PC-3 (cell line): Measurements from ENCODE around the gene WNT7A. TPM values are rescaled to one million over a fixed set of nuclear protein-coding genes. Genes with fewer than 3 reads are reported as not detected.

Experiments used
- ATAC-seq: fragments of 200-7000 bp; cut with Tn5 transposase; 2 replicates; pipeline ENCODE4 v1.9.1; 2020; ENCODE audit warnings: mild to moderate bottlenecking, moderate library complexity
- BruUV-seq: library from RNA; stranded (reverse); fragments of 400-500 nt; replicated peaks from 2 replicates; lab custom pipeline; 2021; lab: Mats Ljungman, UMichigan
- CTCF ChIA-PET: fragments of 300-600 bp; sonication (Branson Sonifier 250); formaldehyde crosslinking; loops from one replicate; lab custom pipeline; 2022; ENCODE audit warnings: antibody characterized with exemption; lab: Charles Lee
- POLR2A ChIA-PET: fragments of 300-600 bp; sonication (Branson Sonifier 250); formaldehyde crosslinking; loops from one replicate; lab custom pipeline; 2022; ENCODE audit warnings: antibody characterized with exemption; ENCODE audit not compliant: unreplicated experiment; lab: Charles Lee
- DNase-seq: peaks from one replicate; pipeline ENCODE4 v3.0.0-alpha.2; 2015
- H2AFZ ChIP-seq: fragments of 300-600 bp; sonication (generic); 2 replicates; pipeline ENCODE4 v1.6.0; 2016; ENCODE audit warnings: antibody characterized with exemption, low read length
- H3F3A ChIP-seq: fragments of 300-600 bp; sonication (generic); one replicate; pipeline ENCODE4 v1.6.0; 2017; ENCODE audit warnings: antibody characterized with exemption, low read length, control low read depth, mild to moderate bottlenecking; ENCODE audit not compliant: unreplicated experiment
- H3K27ac ChIP-seq: fragments of 300-600 bp; sonication (generic); 2 replicates; pipeline ENCODE4 v1.5.1; 2016; ENCODE audit warnings: mild to moderate bottlenecking, low read length
- H3K27me3 ChIP-seq: fragments of 300-600 bp; sonication (generic); 2 replicates; pipeline ENCODE4 v1.6.1; 2016; ENCODE audit warnings: low read length, mixed read lengths
- H3K36me3 ChIP-seq: fragments of 300-600 bp; sonication (generic); 2 replicates; pipeline ENCODE4 v1.6.1; 2016; ENCODE audit warnings: low read depth, mixed run types, low read length, mixed read lengths
- H3K4me1 ChIP-seq: fragments of 300-600 bp; sonication (generic); 2 replicates; pipeline ENCODE4 v1.5.1; 2016; ENCODE audit warnings: low read length; ENCODE audit not compliant: insufficient read depth
- H3K4me2 ChIP-seq: fragments of 300-600 bp; sonication (generic); 2 replicates; pipeline ENCODE4 v1.6.0; 2016; ENCODE audit warnings: low read length
- H3K4me3 ChIP-seq: fragments of 300-600 bp; sonication (generic); 2 replicates; pipeline ENCODE4 v1.5.1; 2016; ENCODE audit warnings: mild to moderate bottlenecking, low read length, mixed read lengths
- H3K79me2 ChIP-seq: fragments of 300-600 bp; sonication (generic); 2 replicates; pipeline ENCODE4 v1.6.1; 2017; ENCODE audit warnings: low read length, mixed read lengths
- H3K9ac ChIP-seq: fragments of 300-600 bp; sonication (generic); 2 replicates; pipeline ENCODE4 v1.6.0; 2016; ENCODE audit warnings: mild to moderate bottlenecking, low read length
- H3K9me2 ChIP-seq: fragments of 300-600 bp; sonication (generic); replicated peaks from 2 replicates; pipeline ENCODE4 v1.6.1; 2016; ENCODE audit warnings: mixed run types, low read length, mixed read lengths
- H3K9me3 ChIP-seq: fragments of 300-600 bp; sonication (generic); 2 replicates; pipeline ENCODE4 v1.6.1; 2016; ENCODE audit warnings: low read length, mixed read lengths
- H4K20me1 ChIP-seq: fragments of 300-600 bp; sonication (generic); 2 replicates; pipeline ENCODE4 v1.6.1; 2016; ENCODE audit warnings: low read length, mixed read lengths
- CTCF ChIP-seq: fragments of 300-600 bp; sonication (generic); conservative IDR thresholded peaks from 2 replicates; pipeline ENCODE4 v1.5.1; 2017; ENCODE audit warnings: antibody characterized with exemption, low read depth, mild to moderate bottlenecking, low read length
- EZH2 ChIP-seq: fragments of 300-600 bp; sonication (generic); IDR thresholded peaks from one replicate; pipeline ENCODE4 v1.6.1; 2017; ENCODE audit warnings: antibody characterized with exemption, mild to moderate bottlenecking, low read length; ENCODE audit not compliant: unreplicated experiment
- EZH2phosphoT487 ChIP-seq: fragments of 300-600 bp; sonication (generic); IDR thresholded peaks from 2 replicates; pipeline ENCODE4 v1.6.1; 2018; ENCODE audit warnings: mild to moderate bottlenecking, antibody characterized with exemption, low read length, borderline replicate concordance
- intact Hi-C: fragments of 100-400 bp; cut with micrococcal nuclease; formaldehyde crosslinking; loops from 2 replicates; pipeline ENCODE4 v1.9.0; 2023
- total RNA-seq: library from RNA; depleted of rRNA; stranded (reverse); fragments of >200 nt; gene quantifications from 2 replicates; pipeline ENCODE4 v1.2.3, GENCODE V29; 2014

WNT7A gene
- total RNA-seq, 1 experiment from 2014 or later, result 16.2 TPM

GRCh38 chr3:13844911-13845310 lies 35.0 kb downstream of the WNT7A start:
- no peak overlapping the region for H3K4me2 ChIP-seq
- DNase-seq (no peak), ATAC-seq (no peak)
- H2AFZ ChIP-seq, result no peak overlapping the region
- intact Hi-C loops, result loop anchor here (5.0 kb wide), 1 partner anchor 32 kb away; no protein-coding TSS in a partner anchor
- peaks cover 10% of the 10 kb centered on the region for H3F3A ChIP-seq
- no peaks in the 10 kb centered on the region for H3K9me3 ChIP-seq
- CTCF ChIA-PET, result no interaction called here
- no peaks in the 10 kb centered on the region for H3K9me2 ChIP-seq
- no peak for TF ChIP-seq EZH2phosphoT487
- no peak for TF ChIP-seq CTCF
- no peak for TF ChIP-seq EZH2
- H3K36me3 ChIP-seq, result peaks cover 8% of the 10 kb centered on the region; the same call in 1 of the 2 replicates
- H3K9ac ChIP-seq, result no peak overlapping the region
- peaks cover 35% of the 10 kb centered on the region for H3K4me1 ChIP-seq
- H3K4me3 ChIP-seq, result no peak overlapping the region
- H3K27me3 ChIP-seq, result no peaks in the 10 kb centered on the region
- H3K27ac ChIP-seq, result no peak overlapping the region
- POLR2A ChIA-PET, result no interaction called here
- no TSS peak for BruUV-seq
- H4K20me1 ChIP-seq, result no peaks in the 10 kb centered on the region
- peaks cover 46% of the 10 kb centered on the region for H3K79me2 ChIP-seq

- ATAC-seq (no peak), DNase-seq (no peak)
- Histone ChIP-seq H3F3A (peaks cover 10% of the 10 kb centered on the region), H3K4me1 (peaks cover 35% of the 10 kb centered on the region), H3K79me2 (peaks cover 47% of the 10 kb centered on the region), H3K9me2 (no peaks in the 10 kb centered on the region), H3K9me3 (no peaks in the 10 kb centered on the region), H3K36me3 (peaks cover 7% of the 10 kb centered on the region; the same call in 1 of the 2 replicates), H2AFZ (no peak overlapping the region), H3K27ac (no peak overlapping the region), H3K9ac (no peak overlapping the region), H3K27me3 (no peaks in the 10 kb centered on the region), H3K4me3 (no peak overlapping the region), H4K20me1 (no peaks in the 10 kb centered on the region), H3K4me2 (no peak overlapping the region)
- BruUV-seq, result no TSS peak
- TF ChIP-seq CTCF, result no peak
- POLR2A ChIA-PET, result no interaction called here
- CTCF ChIA-PET, result no interaction called here
- intact Hi-C loops, result loop anchor here (5.0 kb wide), 1 partner anchor 33 kb away; no protein-coding TSS in a partner anchor
Observed at GRCh38 chr3:13844286-13844685, 35.6 kb downstream of the WNT7A start.

GRCh38 chr3:13843351-13843750 lies 36.5 kb downstream of the WNT7A start:
- H3K36me3 ChIP-seq, result no peaks in the 10 kb centered on the region
- no peaks in the 10 kb centered on the region for H3K9me2 ChIP-seq
- H2AFZ ChIP-seq, result no peak overlapping the region
- H3K4me2 ChIP-seq, result no peak overlapping the region
- H3K27me3 ChIP-seq, result no peaks in the 10 kb centered on the region
- no peaks in the 10 kb centered on the region for H3K9me3 ChIP-seq
- POLR2A ChIA-PET, result no interaction called here
- no peak for TF ChIP-seq EZH2
- no peak for TF ChIP-seq EZH2phosphoT487
- TF ChIP-seq CTCF, result no peak
- H4K20me1 ChIP-seq, result no peaks in the 10 kb centered on the region
- BruUV-seq, result no TSS peak
- H3K9ac ChIP-seq, result no peak overlapping the region
- peaks cover 31% of the 10 kb centered on the region for H3K4me1 ChIP-seq
- DNase-seq, result no peak
- CTCF ChIA-PET, result no interaction called here
- peaks cover 46% of the 10 kb centered on the region for H3K79me2 ChIP-seq
- peaks cover 10% of the 10 kb centered on the region for H3F3A ChIP-seq
- H3K27ac ChIP-seq, result no peak overlapping the region
- no peak overlapping the region for H3K4me3 ChIP-seq
- no peak for ATAC-seq
- intact Hi-C loops, result loop anchor here (5.0 kb wide), 1 partner anchor 34 kb away; no protein-coding TSS in a partner anchor
